Measurements from ENCODE around the gene GPER1.
"Not testable (repeated sequence)": the region's sequence is repeated elsewhere in the genome, so short reads cannot be mapped to it uniquely, and the experiment has no call there.

Gene GPER1

DNA sequence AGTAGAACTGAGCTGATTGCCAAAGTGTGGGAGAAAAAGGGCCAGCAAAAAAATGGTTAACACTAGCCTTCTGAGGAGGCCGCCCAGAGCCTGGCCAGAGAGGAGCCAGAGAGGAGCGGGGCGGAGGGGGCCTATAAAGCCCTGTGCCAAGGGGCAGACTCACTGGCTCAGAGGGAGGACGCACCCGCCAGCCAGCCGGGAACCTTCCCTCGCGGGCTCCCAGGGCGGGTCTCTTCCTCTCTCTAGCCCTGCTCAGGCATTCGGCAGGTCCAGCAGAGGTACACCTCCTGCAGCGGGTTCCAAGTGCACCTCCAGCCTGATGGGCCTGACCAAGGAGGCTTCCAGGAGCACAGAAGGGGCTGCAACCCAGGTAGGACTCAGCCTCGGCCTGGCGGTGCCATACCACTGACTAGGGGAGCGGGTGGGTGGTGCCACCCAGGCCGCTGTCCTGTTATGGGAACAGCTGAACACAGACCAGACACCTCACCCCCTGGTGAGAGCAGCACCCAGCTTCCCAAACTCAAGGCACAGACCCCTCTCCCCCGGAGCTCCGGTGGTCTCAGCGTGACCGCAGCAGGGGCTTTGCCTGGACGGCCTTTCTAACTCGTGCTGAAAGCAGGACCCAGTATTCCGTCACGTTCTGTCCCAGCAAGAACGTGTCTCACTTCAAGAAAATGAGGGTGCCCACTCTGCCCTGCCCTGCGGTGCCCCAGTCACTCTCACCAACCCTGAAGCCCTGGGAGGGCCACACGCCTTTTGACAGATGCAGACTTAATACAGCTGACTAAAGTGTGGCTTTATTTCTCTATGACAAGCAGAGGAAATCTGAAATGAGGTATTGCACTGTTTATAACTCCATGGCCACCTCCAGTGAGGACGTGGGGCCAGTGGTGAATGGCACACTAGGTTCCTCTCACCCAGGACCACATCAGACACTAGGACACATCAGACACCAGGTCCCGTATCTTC lies at the start of gene GPER1:
Gene GPER1, plus strand, starts transcription at position 162 of the 969 bp plus-strand sequence. CDS start 3,616 bp downstream, outside the sequence.
- no peak for DNase-seq

DNA sequence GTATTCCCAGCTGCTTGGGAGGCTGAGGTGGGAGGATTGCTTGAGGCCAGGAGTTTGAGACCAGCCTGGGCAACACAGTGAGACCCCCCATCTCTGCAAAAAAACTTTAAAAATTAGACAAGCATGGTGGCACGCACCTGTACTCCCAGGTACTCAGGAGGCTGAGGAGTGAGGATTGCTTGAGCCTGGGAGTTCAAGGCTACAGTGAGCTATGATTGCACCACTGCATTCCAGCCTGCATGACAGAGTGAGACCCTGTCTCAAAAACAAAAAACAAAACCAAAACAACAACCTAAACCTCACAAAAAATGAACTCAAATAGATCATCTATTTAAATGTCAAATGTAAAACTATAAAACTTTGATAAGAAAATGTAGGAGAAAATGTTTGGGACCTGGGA lies 47.7 kb upstream of the GPER1 start:
- not testable (repeated sequence) for DNase-seq

DNA sequence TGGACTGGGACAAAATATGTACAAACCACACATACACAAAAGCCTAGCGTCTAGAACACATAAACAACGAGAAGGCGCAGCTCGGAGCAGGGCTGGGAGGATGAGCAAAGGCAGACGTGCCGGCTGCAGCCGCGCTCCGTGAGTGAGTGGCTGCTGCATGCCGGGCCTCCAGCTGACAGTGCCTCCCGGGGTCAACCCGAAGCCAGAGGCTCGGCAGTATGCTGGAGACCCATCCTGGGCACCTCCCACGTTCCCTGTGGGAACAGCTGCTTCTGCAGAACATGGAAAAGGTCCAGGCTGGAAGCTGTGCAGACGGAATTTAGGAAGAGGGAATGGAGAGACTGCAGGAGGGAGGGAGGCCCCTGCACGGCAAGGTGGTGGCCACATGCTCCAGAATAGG lies 47.1 kb upstream of the GPER1 start:
- DNase-seq = no peak

DNA sequence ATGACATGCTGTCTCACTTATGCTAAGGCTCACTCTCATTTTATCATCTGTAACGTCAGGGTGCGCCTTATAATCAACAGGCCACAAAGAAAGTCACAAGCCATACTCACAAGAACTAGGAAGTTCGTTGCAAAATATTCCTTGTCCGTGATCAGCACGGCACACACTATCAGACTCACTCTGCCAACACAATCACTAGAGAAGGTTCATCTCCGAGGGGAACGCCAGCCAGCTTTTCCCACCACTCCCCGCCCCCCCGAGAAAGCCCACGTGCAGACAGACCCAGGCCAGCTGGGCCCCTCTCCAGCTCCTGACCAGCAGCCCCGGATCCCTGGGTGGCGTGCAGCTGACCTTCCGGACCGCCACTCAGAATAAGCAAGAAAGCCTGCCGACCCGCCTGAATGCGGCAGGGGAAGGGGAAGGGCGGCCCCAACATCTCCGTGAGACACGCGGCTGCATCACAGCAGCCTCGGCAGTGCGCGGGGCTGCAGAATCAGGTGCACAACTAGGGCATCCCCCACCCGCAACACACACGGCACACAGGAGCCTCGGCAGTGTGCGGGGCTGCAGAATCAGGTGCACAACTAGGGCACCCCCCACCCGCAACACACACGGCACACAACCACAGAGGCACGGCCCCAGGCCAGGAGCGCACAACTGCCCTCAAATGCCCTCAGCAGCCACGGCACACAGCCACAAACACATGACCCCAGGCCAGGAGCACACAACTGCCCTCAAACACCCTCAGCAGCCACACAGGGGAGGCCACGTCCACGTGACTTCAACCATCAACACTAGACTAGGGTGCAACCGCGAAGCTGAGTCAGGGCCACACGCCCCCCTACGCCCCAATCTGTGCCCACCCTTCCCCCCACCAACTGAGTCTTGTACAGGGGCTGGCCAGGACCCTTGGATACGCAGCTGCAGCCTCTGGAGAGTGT lies 46.1 kb upstream of the GPER1 start:
- DNase-seq = no peak

DNA sequence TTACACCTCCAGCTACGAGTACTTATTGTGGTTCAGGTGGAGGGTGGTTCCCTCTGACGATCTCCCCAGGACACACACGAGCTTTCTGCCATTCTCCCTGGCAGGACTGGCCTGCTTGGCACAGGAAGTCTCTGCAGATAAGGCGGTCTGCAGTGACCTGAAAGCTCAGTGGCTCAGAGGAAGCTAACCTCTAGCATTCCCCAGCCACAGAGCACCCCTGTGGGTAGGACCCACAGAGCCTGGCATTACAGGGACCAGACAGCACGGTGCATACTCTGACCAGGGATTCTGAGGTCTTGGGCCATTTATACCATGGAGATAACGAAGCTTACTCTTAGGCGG lies 45.5 kb upstream of the GPER1 start:
- DNase-seq = no peak

DNA sequence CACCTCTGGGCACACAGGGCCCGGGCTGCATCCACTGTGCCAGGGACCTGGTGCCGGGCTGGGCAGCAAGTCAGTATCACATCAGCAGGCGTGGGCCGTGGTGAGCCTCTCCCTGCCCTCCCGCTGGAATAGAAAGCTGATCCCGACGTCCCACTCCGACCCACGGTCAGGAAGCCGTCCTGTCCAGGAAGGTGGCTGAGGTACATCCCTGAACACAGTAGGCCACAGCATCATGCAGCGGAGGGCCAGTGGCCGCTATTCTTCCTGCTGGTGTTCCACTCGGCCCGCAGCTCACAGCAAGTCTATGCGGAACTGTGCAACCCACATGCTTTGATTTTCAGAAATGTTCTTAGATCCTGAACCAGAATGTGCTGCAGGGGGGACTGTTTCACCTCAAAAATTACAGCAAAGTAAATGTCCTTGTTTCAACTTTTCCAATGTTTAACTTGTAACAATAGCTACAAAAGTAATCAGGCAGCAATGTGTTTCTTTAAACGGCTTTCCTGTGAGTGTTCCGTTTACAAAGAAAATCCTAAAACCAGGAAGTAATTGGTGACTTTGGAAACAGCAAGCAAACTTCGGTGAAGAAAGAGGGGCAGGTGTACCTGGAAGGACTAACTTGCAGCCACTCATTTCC lies 44.2 kb upstream of the GPER1 start:
- no peak for DNase-seq

DNA sequence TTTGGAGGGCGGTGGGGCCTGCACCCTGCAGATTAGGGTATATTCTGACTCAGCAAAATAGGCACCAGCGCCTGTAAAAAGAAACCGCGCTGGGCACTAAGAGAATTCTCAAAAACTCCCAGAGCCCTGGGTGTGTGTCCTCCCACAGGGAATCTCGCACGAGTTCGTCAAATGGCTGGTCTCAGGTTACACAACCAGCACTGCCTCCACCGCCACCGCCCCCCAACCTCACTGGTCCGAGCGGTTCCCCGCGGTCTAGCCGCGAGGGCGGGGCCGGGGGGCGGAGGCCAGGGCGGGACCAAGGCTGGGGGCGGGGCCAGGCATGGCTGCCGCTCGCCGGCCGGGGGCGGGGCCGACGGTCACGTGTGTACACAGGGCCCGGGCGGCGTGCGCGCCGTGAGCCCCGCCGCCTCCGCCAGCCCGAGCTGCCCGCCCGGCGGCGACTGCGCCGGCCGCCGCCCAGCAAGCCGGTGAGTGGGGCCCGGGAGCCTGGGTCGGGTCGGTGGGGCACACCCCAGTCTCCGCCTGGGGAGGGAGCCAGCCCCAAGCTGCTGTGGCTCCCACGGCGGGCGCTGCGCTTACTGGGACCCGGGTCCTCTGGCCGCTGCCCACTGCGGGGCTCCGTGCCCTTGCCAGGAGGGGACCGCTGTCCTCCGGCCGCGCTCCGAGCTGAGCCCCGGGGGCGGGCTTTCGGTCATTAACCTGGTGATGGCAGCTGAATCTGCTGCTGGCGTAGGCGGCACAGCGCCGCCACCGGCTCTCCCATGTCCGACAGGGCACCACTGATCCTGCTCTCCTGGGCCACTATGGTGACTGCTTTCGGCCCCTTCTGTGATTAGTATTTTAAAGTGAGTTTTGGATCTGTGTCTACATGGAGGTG lies 43.5 kb upstream of the GPER1 start, which contains the start of gene GPR146:
Gene GPR146, plus strand, starts transcription at position 358 of the 880 bp plus-strand sequence. CDS start 12,970 bp downstream, outside the sequence.
- DNase-seq = peak; percentile 95 to 97

DNA sequence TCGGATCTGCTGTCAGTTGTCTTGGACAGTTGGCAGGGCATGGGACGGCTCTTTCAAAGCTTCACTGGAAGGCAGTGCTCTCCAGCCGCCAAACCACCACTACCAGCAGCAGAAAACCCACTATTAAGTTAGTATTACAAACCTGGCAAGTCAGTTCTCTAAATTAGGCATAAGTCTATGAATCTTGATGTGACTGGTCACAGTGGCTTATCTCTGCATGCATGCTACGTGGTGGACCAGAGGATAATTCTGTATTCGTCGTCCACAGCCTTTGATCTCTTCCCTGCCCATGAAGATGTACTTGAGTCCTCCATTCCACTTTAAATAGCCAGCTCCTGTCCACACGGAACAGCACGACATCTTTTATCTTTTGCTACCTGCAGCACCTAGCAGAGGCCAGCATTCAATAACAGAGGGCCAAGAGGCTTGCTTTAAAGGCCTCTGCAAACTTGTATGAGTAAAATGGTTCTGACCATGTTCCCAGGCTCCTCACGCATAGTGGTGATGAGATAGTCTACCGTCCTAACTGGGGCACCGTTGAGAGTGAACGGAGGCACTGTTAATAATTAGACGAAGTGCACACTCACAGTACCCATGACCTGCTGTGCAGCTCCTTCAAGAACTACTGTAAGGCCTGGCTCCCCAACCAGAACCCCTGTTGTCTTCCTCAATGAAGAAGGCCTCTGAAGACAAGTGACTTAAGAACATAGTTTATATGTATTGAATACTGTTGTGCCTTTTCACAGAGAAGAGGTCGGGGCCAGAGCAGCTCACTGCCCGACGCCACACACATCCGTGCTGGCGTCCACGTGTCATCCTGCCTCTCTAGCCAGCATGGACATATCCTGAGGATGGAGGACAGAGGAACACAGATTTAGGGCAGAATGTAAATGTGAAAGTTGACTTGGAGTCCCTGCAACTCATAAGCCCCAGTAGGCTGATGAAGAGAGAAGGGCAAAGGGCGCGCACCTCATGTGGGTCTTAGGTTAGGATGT lies 42.5 kb upstream of the GPER1 start:
- no peak for DNase-seq

DNA sequence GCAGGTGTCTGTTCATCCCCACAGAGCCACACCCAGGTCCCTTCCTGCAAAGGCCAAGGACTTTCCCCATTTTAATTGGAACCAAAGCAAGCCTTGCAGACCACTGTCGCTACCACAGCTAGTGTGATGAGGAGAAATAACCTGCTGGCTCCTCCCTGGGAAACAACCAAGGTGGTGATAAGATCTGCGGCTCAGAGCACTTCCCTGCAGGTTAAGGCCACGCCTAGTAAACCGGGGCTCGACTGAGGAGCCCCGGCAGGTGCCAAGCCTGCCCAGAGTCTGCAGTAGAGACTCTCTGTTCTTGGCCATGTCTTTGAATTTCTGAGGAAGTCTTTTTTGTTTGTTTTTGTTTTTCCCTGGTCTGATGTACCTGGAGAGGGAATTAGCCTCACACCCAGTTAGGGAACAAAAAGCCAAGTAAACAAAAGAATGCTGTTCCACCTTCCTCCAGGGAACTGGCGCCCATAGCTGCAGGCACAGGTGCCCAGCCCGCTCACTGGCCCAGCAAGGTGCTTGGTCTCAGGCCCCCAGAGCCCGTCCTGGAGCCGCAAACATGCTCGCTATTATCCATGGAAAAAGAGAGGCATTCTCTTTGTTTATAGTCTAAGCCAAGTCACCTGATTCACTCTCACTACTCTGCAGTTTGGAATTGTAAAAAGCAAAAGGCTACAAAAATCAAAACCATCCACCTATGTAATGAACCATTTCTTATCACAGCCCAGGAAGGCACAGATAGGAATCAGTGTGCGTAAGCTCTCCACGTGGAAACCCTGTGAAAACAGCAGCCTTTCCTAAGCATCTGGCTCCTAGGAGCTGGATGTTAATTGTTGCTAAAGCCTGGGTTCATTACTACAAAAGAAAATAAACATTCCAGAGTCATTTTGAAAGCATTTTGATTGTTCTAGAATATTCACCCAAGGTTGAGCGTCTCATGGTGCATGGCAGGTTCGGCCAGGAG lies 40.9 kb upstream of the GPER1 start:
- DNase-seq = no peak

DNA sequence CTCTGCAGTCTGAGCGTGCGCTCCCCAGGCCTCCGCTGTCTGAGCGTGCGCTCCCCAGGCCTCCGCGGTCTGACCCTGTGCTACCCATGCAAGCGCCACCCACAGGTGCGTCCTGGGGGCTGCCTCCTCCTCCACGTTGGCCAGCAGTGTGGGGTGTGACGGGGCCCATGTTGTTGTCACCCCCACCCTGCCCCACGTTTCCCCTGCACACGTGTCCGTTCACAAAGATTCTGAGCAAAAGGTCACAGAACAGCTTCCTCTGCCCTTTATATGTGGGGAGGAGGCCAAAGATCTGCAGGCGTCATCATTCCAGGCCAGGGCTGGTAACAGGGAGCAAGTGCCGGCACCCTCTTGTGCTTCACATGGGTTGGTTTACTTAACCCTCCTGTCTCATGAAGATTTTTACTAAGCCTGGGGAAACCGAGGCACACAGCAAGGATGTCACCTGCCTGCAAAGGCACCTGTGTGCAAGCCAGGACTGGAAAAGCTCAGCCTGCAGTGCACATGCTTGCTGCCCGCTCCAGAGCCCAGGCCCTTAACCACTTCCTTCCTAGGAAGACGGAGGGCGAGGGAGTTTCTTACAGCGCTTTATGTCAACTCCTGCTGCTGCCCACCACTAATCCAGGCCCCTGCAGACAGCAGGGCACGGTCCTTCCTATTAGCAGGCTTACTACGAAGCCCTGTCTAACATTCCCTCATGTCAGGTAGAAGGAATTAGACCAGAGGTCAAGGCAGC lies 38.7 kb upstream of the GPER1 start:
- no peak for DNase-seq

DNA sequence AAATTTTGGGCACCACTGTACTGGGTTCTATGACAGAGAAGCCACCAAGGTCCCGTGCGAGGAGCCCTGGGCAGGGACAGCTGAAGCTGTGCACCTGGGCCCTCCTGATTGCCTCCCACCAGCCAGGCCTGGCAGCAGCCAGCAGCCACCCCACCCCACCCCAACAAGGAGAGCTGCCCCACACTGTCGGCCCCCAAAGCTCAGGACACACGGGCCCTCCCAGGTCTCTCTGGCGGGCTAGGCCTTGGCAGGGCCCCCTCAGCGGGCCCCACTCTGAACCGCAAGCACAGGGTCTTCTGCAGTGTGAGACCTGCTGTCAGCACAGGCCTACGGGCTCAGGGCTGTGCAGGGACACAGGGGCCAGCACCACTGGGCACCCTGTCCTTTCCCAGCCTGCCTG lies 38.1 kb upstream of the GPER1 start:
- no peak for DNase-seq

DNA sequence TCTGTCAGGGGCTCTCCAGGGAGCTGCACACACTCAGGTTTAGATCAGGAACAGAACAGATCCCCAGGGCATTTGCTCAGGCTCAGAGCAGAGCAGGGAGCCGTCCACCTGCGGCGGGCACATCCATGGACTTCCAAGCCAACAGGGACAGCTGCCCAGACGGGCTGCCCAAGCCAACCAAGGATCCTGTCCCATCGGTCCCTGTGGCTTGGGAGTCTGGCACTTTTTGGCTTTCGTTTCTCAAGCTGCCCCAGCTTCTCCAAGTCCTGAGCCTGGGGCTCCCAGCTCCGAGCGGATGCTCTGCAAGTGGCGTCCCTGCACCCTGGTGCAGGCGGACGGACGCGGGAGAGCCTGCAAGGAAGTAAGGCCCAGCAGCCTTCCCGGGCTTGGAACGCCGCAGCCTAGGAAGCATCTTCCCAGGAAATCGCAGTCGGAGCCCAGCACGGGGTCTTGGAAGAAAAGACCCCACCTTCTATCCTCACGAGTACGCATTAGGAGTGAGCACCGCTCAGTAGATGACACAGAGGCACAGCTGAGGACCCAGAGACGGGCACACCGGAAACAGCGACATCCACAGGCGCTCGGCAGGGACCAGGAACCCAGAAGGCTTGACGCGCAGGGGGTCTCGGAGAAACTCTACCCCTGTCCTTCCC lies 37.5 kb upstream of the GPER1 start:
- no peak for DNase-seq

DNA sequence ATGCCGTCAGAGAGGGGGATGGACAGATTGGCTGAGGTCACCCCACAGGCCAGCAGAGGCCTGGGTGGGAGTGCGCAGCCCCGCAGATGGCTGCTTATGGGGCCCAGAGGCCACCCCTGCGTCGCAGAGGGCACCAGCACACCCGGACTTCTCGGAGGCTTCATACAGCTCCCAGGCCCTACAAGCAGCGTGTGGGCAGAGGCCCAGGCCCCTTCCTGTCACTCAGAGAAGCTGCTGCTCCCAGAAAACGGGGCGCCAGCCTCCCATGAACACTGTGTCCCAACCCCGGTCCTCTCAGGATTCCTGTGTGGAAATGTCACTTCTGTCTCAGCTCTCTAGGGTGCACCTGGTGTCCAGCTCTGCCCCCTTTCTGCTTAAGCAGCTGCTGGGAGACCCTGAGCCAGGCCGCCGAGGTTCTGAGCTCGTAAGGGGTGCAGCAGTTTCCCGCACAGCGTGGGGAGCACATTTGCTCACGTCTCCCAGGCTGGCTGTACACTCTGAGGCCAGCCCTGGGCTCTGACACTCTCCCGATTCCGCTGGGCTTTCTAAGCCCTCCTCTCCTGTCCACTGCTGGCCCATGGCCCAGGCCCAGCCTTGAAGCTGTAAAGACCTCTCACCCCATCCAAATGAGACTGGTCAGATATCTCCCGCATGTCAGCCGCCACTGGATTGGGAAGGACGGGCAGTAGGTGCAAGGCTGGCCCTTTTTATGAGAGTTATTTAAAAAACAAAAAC lies 36.8 kb upstream of the GPER1 start:
- no peak for DNase-seq

DNA sequence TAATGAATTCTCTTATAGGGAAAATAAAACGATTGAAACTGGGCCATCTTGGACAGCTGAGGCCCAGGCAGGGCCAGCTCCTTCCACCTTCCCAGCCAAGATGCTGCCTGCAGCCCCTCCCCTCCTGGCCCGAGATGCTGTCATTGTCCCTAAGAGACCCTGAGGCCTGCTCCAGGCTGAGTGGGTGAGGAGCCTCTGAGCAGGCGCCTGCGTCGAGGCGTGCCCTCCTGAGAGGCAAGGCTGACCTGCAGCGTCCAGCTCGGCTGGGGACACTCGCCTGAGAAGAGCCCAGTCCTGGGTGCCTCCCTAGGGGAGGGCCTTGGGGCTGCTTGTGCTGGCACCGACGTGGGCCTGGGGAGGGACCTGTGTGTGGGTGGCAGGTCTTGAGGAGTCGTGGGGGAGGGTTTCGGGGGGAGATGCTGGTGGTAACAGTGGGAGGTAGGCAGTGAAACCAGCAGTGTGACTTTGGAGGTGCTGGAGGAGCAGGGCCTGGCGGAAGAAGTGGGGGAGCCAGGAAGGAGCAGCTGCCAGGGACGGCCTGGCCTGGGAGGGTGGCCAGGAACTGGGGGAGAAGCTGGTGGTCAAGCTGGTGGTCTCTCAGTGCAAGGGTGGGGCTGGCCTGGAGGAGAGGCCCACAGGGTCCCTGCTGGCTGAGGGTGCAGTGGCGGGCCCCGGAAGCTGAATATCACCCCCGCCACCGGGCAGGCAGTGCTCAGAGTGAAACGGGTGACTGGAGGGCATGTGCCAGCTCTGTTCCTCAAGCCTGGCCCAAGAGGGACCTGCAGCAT lies 35.7 kb upstream of the GPER1 start:
- DNase-seq = no peak

DNA sequence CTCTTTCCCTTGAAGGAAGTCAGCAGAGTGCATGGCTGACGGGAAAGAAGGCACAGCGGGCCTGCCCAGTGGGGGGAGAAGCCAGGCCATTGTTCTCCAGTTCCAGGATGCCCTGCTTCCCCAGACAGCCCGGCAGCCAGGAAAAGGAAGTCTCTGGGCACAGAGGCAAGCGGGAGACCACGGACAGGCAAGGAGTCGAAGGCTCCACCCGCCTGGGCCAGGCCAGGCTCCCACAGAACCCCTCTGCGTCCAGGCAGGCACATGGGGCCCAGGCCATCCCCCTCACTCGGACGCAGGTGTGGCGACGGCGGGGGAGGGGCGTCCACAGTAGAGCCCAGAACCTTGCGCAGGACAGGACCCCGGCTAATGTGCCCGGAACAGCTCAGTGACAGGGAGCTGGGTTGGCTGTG lies 34.9 kb upstream of the GPER1 start:
- DNase-seq = no peak

DNA sequence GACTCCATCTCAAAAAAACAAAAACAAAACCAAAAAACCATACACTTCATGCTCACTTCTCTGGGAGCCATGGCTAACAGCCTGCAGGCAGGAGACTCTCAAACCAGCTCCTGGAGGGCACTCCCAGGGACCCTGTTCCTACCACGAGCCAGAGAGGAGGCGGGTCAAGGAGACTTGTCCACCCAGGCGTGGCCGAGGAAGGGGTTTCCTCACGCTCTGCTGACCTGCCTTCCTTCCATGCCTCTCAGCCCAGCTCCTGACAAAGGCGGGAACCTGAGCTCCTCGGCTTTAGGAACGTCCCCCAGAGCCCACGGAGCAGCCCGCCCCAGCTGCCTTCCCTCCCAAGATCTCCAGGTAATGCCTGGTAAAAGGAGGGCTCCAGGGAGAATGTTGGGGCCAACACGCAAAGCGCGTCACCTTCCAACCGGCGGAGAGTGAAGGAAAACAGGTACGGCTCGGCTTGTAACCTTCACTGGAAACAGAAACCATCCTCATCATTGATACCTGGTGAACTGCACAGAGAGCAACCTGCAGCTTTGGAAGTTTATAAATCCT lies 34.0 kb upstream of the GPER1 start:
- DNase-seq = no peak
